GM18951 (cell line): ENCODE measurements around the gene BCLAF3.

Experiments
- POLR2A ChIP-seq: IDR thresholded peaks from 4 replicates; pipeline ENCODE4 v1.6.1; 2011; ENCODE audit warnings: mild to moderate bottlenecking; ENCODE audit not compliant: insufficient read length, insufficient read depth; ENCODE audit errors: extremely low read depth
- in situ Hi-C: fragments of 300-500 bp; cut with MboI; formaldehyde crosslinking; loops from one replicate; pipeline ENCODE4 v1.12.0; 2022; ENCODE audit warnings: low sequenced_read_pairs, mixed read lengths, inconsistent platforms; ENCODE audit not compliant: unreplicated experiment

The BCLAF3 gene

GRCh38 chrX:20005883-20006282 lies 15.0 kb upstream of the BCLAF3 start:
- TF ChIP-seq POLR2A = no peak
- in situ Hi-C loops = no loop called here

GRCh38 chrX:20001588-20001987 lies 10.7 kb upstream of the BCLAF3 start:
- TF ChIP-seq POLR2A = no peak
- in situ Hi-C loops = no loop called here

- in situ Hi-C loops = no loop called here
- TF ChIP-seq POLR2A = no peak
These were observed 473 bp upstream of the BCLAF3 start for GRCh38 chrX:19991350-19991718.

- in situ Hi-C loops = no loop called here
These were observed 708 bp downstream of the BCLAF3 start for GRCh38 chrX:19990151-19990555.

GRCh38 chrX:19987856-19988255 lies 3.0 kb downstream of the BCLAF3 start:
- in situ Hi-C loops = no loop called here
- no peak for TF ChIP-seq POLR2A

More at GRCh38 chrX:19990151-19990555, 708 bp downstream of the BCLAF3 start:
- TF ChIP-seq POLR2A = no peak

GRCh38 chrX:19986531-19986930 lies 4.3 kb downstream of the BCLAF3 start:
- in situ Hi-C loops = no loop called here
- TF ChIP-seq POLR2A = no peak

- in situ Hi-C loops = no loop called here
- no peak for TF ChIP-seq POLR2A
These were observed 8.9 kb downstream of the BCLAF3 start for GRCh38 chrX:19981947-19982346.

- in situ Hi-C loops = no loop called here
- TF ChIP-seq POLR2A = no peak
These were observed 15.0 kb downstream of the BCLAF3 start for GRCh38 chrX:19975845-19976244.

GRCh38 chrX:19972984-19973383 lies 17.9 kb downstream of the BCLAF3 start:
- TF ChIP-seq POLR2A = no peak

GRCh38 chrX:19968276-19968675 lies 22.6 kb downstream of the BCLAF3 start:
- in situ Hi-C loops = no loop called here
- TF ChIP-seq POLR2A = no peak

More at GRCh38 chrX:19972984-19973383, 17.9 kb downstream of the BCLAF3 start:
- in situ Hi-C loops = no loop called here

- in situ Hi-C loops = no loop called here
These were observed 24.8 kb downstream of the BCLAF3 start for GRCh38 chrX:19966056-19966455.

GRCh38 chrX:19964017-19964710 lies 26.7 kb downstream of the BCLAF3 start:
- no peak for TF ChIP-seq POLR2A
- in situ Hi-C loops = no loop called here

More at GRCh38 chrX:19966056-19966455, 24.8 kb downstream of the BCLAF3 start:
- no peak for TF ChIP-seq POLR2A

- in situ Hi-C loops = no loop called here
- no peak for TF ChIP-seq POLR2A
These were observed 29.9 kb downstream of the BCLAF3 start for GRCh38 chrX:19960913-19961312.
